NB4 (cell line): ENCODE results near the gene GPX5.

Experiments used
- DNase-seq: peaks from one replicate; pipeline ENCODE4 v3.0.0; 2010; ENCODE audit warnings: low read depth
- H3K4me3 ChIP-seq: one replicate; pipeline ENCODE4 v1.5.1; 2011; ENCODE audit warnings: mild to moderate bottlenecking, low read depth, low read length, moderate library complexity
- MYC ChIP-seq: IDR thresholded peaks from 2 replicates; pipeline ENCODE4 v1.6.1; 2011; ENCODE audit warnings: low read depth, low read length
- POLR2A ChIP-seq: IDR thresholded peaks from 2 replicates; pipeline ENCODE4 v1.6.1; 2011; ENCODE audit warnings: mild to moderate bottlenecking; ENCODE audit not compliant: insufficient read length; ENCODE audit errors: extremely low read depth
- TF ChIP-seq, protein P1 (sequence below): IDR thresholded peaks from one replicate; pipeline ENCODE4 v1.5.1; 2012; ENCODE audit warnings: low read depth, low read length
- TF ChIP-seq, protein P2 (sequence below): IDR thresholded peaks from 2 replicates; pipeline ENCODE4 v1.6.1; 2011; ENCODE audit warnings: low read depth, low read length

The GPX5 gene

DNA sequence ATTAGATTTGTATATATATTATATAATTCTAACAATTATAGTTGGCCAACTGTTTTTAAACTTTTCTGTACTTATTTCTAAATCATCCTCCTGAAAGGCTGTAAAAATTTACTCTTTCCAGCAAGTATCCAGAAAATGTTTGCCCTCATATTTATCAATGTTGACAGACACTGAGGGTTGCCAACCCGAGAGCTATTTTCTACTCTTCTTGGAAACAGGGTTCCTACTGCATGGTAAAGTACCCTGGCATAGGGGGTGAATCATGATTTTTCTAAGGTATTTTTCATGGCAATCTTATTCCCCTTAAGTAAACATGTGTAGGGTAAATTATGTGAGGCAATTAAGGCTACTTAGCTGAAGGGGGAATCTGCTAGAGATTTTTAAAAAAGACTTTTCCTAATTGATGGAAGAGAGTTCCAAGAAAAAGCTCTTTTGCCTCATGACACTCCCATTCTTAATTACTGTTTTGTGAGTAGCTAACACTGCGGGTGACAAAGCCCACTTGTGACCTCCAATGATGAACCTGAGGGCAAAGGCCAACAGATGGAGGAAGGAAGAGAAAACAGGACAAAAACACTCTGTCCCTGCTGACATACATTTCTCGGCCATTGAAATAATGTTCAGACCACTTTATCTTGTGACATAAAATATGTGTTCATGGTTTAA, 37.9 kb downstream of the GPX5 start:
- DNase-seq, result no peak
- no peak overlapping the region for H3K4me3 ChIP-seq
- TF ChIP-seq, protein P1, sequence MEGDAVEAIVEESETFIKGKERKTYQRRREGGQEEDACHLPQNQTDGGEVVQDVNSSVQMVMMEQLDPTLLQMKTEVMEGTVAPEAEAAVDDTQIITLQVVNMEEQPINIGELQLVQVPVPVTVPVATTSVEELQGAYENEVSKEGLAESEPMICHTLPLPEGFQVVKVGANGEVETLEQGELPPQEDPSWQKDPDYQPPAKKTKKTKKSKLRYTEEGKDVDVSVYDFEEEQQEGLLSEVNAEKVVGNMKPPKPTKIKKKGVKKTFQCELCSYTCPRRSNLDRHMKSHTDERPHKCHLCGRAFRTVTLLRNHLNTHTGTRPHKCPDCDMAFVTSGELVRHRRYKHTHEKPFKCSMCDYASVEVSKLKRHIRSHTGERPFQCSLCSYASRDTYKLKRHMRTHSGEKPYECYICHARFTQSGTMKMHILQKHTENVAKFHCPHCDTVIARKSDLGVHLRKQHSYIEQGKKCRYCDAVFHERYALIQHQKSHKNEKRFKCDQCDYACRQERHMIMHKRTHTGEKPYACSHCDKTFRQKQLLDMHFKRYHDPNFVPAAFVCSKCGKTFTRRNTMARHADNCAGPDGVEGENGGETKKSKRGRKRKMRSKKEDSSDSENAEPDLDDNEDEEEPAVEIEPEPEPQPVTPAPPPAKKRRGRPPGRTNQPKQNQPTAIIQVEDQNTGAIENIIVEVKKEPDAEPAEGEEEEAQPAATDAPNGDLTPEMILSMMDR, result no peak
- TF ChIP-seq MYC (no peak), POLR2A (no peak)
- TF ChIP-seq, protein P2, sequence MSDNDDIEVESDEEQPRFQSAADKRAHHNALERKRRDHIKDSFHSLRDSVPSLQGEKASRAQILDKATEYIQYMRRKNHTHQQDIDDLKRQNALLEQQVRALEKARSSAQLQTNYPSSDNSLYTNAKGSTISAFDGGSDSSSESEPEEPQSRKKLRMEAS, result no peak

DNA sequence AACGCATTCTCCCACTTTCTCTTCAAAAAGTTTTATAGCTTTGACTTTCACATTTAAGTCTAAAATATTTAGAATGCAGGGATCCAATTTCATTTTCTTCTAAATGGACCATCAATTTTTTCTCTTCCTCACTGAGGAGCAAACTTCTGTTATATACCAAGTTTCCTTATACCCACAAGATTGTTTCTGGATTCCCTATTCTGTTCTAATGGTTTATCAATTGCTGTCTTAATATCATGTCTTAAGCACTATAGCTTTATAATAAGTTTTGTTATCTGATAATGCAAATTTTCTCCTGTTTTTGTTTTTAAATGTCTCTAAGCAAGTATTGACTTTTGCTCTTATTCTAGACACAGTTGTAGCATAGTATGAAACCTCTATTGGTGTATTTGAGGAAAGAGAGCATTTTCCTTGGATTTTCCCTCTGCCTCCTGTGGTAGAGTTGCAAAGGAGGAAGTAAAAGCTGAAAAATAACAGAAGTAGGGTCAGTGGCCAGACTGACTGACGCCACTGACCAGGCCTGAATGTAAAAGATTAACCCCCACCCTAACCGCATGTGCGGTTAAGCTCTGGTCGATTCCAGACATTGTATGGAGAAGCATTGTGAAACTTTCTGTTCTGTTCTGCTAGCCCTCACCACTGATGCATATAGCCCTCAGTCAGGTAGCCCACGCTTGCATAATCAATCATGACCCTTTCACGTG, 40.3 kb downstream of the GPX5 start:
- no peak overlapping the region for H3K4me3 ChIP-seq
- TF ChIP-seq, protein P1, result no peak
- TF ChIP-seq, protein P2, result no peak
- TF ChIP-seq MYC, result no peak
- no peak for TF ChIP-seq POLR2A
- DNase-seq, result peak; percentile 66

DNA sequence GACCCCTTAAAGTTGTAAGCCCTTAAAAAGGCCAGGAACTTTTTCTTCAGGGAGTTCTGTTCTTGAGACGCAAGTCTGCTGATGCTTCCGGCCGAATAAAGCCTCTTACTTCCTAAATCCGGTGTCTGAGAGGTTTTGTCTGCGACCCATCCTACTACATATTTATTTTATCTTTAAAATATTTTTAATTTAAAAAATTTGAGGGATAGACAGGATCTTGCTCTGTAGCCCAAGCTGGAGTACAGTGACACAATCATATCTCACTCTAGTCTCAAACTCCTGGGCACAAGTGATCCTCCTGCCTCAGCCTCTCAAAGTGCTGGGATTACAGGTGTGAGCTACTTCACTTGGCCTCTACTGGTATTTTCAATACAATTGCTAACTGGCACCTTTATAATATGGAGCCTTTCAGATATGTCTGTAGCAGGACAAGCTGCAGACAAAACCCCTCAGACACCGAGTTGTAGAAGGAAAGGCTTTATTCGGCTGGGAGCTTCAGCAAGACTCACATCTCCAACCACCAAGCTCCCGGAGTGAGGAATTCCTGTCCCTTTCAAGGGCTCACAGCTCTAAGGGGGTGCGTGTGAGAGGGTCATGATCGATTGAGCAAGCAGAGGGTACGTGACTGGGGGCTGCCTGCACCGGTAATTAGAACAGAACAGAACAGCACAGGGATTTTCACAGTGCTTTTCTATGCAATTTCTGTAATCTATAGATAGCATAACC, 41.0 kb downstream of the GPX5 start:
- TF ChIP-seq, protein P1, result no peak
- TF ChIP-seq POLR2A, result no peak
- TF ChIP-seq, protein P2, result no peak
- no peak for TF ChIP-seq MYC
- no peak for DNase-seq
- no peak overlapping the region for H3K4me3 ChIP-seq

DNA sequence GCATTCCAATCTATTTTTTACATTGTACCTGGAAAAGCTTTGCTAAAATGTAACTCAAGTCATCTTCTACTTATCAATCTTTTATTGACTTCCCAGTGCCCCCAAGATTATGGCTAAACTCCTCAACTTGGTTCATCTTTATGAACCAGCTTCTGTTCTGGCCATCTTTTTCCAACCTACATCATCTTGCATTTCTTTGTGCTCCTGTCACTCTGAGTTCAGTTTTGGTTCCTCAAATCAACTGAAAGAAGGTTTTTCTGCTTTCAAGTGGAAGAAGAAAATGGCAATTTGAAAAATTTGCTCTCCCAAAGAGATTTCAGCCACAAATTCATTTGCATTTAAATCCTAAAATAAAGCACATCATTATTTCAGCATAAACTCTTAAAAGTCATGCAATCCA, 41.8 kb downstream of the GPX5 start:
- DNase-seq, result no peak
- TF ChIP-seq, protein P2, result no peak
- no peak for TF ChIP-seq POLR2A
- TF ChIP-seq MYC, result no peak
- TF ChIP-seq, protein P1, result no peak

DNA sequence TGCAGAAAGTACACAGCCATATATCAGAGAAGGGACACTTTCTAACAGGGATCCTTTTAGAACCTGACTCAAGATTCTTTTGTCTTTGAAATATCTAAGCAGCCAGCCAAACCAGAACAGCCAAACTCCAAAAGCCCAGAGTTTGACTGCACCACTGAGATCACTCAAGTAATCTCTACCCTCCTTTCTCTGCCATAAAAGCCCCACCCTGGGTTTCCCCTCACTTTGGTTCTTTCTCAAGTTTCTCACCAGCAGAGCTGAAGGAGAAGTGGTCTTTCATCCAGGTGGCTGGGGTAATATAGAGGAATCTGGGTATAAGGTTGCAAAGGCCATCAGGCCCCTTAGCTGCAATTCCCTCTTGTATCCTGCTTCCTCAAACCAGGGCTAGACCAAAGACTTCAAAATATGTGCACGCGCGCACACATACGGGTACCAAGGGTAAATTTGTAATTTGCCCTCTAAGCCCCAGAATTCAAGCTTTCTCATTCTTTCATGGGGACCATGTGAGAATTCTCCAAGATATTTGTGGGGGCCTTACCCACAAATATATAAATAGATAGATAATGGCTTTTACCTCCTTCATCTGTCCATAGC, 42.9 kb downstream of the GPX5 start:
- TF ChIP-seq MYC (no peak), POLR2A (no peak)
- TF ChIP-seq, protein P2, result no peak
- TF ChIP-seq, protein P1, result no peak
- DNase-seq, result no peak
- no peak overlapping the region for H3K4me3 ChIP-seq

More for the DNA sequence above, 41.8 kb downstream of the GPX5 start:
- H3K4me3 ChIP-seq, result no peak overlapping the region
